Activated gamma-delta T cell (primary cell): Measurements from ENCODE around the gene CASP3.

Experiments
- DNase-seq: peaks from one replicate; lab custom pipeline; 2025; lab: John Stamatoyannopoulos, UW
- total RNA-seq, 2 donors: gene quantifications; one replicate each; lab custom pipeline; 2026; lab: John Stamatoyannopoulos, UW

CASP3 gene
- total RNA-seq = 85.5 to 120 reads per million in 2 donors

DNA sequence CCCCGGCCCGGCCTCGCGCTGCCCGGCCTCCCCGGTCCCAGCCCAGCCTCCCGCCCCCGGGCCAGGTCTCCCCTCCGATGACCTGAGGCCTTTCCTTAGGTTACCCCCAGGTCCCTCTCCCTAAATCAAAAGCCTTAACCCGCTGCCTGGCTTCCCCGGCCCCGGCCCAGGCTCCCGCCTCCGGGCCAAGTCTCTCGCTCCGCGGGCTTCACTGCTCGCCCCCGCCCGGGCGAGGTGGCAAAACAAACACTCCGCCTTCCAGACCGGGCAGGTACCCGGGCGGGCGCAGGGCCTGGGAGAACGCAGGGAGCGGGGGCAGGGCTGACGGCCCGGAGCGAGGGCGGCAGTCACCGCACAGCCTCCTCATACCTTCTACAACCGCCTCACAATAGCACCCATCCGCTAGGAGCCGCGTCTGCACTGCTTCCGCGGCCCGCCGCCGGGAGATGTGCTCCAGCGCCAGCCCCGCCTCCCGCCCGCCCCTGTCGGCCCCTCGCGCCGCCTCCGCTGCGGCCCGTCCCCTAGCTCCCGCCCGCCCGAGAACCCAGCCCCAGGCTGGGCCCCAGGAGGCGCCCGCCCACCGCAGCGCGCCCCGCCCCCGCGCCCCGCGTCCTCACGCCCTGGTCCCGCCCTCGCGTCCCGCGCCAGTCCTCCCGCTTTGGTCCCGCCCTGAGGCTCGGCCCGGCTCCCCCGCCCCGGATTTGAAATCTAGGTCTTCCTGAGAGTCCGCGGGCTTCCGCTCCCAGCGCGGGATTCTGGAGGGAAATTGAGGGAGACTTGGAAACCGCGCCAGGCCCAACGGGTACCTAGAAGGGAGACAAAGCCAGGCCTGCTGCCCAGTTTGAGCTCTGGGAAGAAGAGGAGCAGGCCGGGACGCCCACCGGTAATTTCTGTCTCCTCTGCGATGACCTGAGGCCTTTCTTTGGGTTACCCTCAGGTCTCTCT is at the start of gene CASP3, which contains the start of gene PRIMPOL:
TSS of gene CASP3 (minus strand) at position 422 of the 945 bp plus-strand sequence. CDS start 10,994 bp downstream, outside the sequence.
TSS of gene PRIMPOL (plus strand) at position 713 of the 945 bp plus-strand sequence. CDS start 7,403 bp downstream, outside the sequence.
- DNase-seq = peak; percentile 96

GRCh38 chr4:184697956-184698355 is 48.7 kb upstream of the CASP3 start:
- no peak for DNase-seq

- no peak for DNase-seq
Observed at GRCh38 chr4:184695178-184695896, 46.1 kb upstream of the CASP3 start.

DNA sequence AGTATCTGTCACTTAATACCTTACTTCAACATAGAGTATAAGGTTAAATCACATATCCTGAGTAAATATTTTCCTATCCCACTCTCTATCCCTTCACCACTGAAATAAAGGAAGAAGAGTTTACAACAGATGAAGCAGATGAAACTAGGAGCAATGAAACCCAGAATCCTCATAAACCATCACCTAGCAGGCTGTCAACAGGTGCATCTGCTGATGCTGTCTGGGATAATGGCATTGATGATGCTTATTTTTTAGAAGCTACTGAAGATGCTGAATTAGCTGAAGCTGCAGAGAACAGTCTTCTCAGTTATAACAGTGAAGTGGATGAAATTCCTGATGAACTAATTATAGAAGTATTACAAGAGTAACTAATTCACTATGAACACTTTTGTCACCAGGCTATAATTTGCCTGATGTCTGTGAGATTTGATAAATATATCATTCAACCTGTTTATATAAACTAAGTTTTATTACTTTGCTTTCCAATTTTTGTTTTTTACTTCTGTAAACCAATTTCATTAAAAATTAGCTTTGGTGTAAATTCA is 45.2 kb upstream of the CASP3 start:
- no peak for DNase-seq

GRCh38 chr4:184693056-184693455 is 43.8 kb upstream of the CASP3 start:
- no peak for DNase-seq

DNA sequence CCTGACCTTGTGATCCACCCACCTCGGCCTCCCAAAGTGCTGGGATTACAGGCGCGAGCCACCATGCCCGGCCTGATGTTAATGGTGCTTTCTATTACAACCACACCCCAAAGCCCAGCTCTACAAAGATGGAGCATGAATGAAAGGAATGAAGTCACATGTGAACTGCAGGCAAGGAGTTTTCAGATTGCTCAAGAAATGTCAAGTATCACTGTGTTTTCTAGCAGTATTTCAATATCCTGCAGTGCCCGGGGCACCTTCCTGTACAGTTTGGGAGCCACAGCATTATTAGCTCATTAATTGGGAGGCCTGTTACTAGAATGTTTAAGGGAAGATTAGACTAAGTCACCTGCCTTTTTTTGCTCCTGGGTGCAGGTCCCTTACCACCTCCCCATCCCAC is 40.4 kb upstream of the CASP3 start:
- no peak for DNase-seq

- DNase-seq = no peak
Observed at GRCh38 chr4:184688447-184688846, 39.2 kb upstream of the CASP3 start.

- DNase-seq = no peak
Observed at GRCh38 chr4:184688005-184688404, 38.8 kb upstream of the CASP3 start.

DNA sequence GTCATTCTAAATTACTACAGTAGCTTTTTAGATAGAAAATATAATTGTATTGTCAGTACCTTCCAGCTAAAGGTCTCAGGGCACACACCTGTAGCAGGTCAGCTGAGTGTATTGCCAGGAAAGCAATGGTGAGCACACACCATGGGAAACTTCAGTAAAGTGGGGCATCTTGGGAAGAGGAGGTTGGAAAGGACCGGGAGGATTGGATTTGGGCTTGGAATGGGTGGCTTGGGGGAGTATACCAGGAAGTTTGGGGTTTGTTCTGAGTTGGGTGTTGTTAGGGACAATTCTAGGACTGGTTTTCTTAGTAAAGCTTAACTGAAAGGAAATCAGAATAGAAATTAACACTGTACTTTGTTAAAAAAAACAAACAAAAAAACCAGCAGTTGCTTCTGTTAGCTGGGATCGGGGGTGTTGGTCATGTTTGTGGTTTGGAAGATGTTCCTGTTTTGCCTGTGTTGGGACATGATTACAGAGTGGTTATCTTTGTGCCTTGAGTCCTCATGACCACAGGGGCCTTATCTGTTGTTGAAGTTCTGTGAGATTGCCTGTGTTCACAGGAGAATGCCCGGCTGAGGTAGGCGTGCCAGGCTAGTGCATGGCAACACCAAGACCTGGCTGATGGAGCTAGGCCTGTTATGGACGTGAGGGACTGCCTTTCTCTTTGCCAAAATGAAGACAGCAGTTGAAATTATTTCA is 35.4 kb upstream of the CASP3 start:
- no peak for DNase-seq

GRCh38 chr4:184681916-184682315 is 32.7 kb upstream of the CASP3 start:
- DNase-seq = no peak

GRCh38 chr4:184680698-184681097 is 31.5 kb upstream of the CASP3 start:
- DNase-seq = no peak

- no peak for DNase-seq
Observed at GRCh38 chr4:184675821-184676492, 26.7 kb upstream of the CASP3 start.

- DNase-seq = no peak
Observed at GRCh38 chr4:184675018-184675417, 25.8 kb upstream of the CASP3 start.

- no peak for DNase-seq
Observed at GRCh38 chr4:184674011-184674410, 24.8 kb upstream of the CASP3 start.

DNA sequence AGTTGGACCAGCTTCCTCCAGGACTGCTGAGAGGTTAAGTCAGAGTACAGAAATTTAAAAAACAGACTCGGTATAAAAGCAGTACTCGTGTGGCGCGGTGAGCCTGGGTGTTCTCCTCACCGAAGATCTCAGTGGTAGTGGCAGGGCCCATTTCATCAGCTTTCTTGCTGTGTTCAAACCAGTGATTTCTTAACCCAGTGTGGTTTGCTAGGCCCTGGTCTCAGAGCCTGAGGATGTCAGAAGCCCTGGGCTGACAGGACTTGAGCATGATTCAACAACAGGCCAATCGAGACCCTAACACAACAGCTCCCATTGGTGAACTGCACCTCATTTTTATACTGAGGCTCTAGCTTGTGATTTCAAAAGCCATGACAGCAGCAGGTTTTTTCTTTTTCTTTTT is 23.5 kb upstream of the CASP3 start:
- DNase-seq = no peak

- DNase-seq = no peak
Observed at GRCh38 chr4:184671101-184671500, 21.9 kb upstream of the CASP3 start.

- DNase-seq = no peak
Observed at GRCh38 chr4:184669251-184669650, 20.0 kb upstream of the CASP3 start.

GRCh38 chr4:184668511-184669114 is 19.4 kb upstream of the CASP3 start:
- DNase-seq = no peak

GRCh38 chr4:184668096-184668495 is 18.8 kb upstream of the CASP3 start:
- no peak for DNase-seq

DNA sequence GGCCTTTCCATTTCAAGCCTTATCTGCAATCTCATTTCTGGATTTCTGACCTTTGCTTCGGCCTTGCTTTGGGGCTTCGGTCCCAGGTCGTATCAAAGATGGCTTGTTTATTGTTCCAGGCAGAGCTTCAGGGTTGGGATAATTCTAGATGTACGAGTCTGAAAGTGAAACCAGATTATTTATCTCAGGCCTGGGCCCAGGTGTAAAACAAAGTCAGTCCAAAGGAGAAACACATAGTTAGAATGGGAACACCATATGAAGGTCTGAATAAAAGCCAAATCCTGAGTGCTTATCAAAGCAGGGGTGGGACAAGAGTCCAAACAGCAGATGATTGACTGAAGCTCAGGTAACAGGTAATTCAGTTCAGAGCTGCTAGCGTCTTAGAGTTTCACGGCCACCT is 17.4 kb upstream of the CASP3 start:
- no peak for DNase-seq
